HG02798 (cell line): ENCODE results near the gene ABCD2.
"Not testable (repeated sequence)": the region's sequence is repeated elsewhere in the genome, so short reads cannot be mapped to it uniquely, and the experiment has no call there.

Source experiments
- ATAC-seq: cut with Tn5 transposase; IDR thresholded peaks from one replicate; pipeline ENCODE4 v1.9.1; 2021; ENCODE audit warnings: mild to moderate bottlenecking; ENCODE audit not compliant: unreplicated experiment, poor library complexity

ABCD2 gene

DNA sequence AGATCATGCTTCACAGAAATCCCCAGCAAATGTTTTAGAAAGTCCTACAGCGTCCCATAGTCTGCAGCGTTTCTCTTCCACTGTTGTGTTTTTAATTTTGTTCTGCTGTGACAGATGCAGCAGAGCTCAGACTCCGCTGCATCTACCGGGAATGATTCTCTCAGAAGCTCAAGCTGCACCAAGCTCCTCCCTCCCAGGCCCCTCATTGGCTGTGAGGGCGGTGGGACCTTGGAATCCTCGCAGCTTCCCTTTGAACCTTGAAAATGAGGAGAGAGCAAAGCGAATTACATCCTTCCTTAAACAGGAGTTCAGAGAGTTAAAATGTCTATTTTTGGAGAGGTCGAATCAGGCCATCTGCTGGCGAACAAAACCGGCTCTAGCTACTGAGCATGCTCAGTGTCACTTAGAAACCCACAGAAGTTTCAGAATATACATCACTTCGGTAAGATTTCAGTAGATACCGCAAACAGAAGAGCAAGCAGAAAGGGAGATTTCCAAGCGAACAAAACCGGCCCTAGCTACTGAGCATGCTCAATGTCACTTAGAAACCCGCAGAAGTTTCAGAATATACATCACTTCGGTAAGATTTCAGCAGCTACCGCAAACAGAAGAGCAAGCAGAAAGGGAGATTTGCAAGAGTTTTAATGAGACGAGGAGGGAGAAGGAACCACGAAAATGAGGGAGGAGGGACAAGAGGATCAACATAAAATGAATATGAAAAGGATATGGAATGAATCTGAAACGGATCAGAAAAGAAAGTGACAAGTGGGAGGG lies at the start of gene ABCD2:
TSS of gene ABCD2 (minus strand) at position 144 of the 774 bp plus-strand sequence. CDS start 188 bp downstream, outside the sequence.
- peak; percentile 80 for ATAC-seq

DNA sequence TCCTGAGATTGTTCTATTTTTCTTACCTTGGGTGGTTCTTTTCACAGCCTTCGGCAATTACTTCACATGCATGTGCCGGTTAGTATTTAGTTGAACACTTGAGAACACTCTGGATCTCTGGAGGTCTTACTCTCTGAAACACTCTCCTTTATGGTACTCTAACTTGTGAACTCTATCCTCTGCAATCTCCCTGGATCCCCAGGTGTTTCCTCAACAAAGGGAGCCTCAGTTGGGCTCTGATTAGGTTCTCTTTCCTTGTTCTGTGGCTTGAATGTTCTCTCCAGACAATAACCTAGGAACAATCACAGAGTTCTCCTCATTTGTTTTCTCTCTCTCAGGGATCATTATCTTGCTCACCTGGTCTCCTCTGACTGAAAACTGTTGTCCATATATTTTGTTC lies 40.5 kb upstream of the ABCD2 start:
- ATAC-seq = no peak

DNA sequence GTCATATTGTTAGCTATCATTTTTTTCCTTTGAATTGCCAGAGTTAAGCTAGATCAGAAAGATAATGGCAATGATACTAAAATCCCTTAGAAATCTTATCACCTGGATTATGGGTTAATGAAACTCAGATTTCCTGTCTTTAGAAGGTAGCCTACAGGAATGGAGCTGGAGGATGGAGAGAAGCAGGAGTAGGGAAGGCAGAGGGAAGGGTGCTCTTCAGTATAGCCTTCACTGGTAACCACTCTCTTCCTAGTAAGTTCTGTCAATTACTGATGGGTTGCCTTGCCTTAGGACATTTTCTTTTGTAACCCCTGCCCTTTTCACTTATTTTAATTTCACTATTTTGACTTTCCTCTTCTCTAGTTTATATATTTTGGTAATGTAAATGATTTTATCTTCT lies 27.8 kb upstream of the ABCD2 start:
- no peak for ATAC-seq

DNA sequence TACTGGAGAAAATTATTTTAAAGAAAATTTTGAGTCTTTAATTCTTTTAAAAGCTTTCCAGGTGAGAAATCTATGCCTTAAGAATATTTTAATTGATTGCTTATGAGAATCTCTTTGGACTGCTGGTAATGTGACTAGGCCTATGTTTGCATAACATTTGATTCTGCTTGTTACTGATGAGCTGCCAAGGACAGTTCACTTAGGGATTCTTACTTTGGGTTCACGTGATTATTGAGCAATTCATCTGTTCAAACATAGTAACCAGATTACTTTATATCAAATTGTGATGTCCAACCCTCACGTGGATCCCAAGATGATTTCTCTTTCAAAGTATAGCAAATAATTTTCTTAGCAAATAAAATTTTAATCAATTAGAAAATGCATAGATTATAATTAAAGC lies 27.4 kb upstream of the ABCD2 start:
- no peak for ATAC-seq

DNA sequence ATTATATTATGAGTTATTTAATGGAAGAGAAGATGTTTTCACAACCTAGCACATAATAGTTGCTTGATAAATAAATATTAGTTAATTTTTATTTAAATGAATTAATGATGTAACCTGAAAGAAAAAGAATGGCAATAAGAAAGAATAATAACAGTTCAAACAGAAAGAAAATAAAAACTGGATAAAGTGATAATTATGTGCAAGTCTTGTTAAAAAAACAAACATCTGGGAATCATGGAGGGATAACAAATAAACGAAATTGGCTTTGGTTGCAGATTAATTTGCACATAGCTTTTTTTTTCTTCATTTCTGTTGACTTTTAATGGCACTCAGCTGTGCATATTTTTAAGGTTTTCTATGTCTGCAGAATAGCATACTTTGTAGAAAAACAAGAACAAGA lies 23.4 kb upstream of the ABCD2 start:
- no peak for ATAC-seq

DNA sequence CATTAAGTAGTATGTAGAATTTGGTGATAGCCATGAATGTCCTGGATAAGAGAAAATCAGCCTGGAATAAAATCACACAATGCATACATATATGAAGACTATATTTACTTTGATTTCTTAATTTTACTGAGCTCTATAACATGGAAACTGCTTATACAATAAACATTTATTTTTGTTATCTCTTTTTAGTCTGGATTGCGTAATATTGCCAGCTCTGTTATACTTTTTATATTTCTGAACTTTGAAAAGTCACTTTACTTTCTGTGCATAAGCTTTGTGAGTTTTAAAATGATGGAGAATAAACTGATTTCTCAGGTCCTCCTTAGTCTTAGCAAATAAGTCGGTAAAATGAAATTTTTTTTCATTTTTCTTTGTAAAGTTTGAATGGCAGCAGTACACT lies 19.2 kb upstream of the ABCD2 start:
- no peak for ATAC-seq

DNA sequence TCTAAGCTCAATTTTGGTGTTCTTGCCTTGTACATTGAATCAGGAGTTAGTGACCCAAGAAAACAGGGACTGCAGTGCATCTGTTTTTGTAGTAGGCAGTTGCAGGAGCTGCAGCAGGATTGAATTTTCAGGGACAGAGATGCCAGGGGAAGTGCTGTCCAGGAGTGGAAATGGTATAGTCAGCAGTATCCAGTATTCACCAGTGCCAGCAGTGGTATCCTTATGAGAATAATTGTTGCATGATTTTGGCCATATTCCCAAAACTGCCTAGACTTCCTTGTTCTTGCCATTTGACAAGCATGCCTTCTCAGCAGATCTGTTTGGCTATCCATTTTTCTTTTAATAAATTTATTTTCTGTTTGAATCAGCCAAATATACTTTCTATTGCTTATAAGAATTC lies 18.6 kb upstream of the ABCD2 start:
- ATAC-seq = no peak

DNA sequence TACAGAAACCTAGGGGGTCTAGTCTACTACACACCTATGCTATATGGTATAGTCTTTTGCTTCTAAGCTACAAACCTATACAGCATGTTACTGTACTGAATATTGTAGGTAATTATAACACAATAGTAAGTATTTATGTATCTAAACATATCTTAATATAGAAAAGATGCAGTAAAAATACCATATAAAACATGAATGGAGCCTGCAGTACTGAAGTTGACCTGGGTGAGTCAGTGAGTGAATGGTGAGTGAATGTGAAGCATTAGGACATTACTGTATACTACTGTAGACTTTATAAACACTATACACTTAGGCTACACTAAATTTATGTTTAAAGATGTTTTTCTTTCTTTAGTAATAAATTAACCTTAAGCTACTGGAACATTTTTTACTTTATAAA lies 13.1 kb upstream of the ABCD2 start:
- ATAC-seq = no peak

DNA sequence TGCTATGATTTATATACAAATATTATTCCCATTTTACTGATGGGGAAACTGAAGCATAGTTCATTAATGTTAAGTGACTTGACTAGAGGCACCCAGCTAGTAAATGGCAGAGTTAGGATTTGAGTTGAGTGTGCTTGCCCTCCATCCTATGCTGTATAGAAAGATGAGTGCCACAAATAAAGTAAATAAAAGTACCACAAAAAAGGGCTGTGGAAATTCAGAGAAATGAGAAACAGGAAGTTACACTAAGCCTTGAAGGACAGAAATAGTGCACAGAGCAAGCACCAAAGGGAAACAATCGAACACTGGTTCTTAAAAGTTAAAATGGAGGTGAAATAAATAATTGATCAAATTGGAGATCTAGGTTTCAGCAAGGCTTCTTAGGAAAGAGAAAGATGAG lies 9.2 kb upstream of the ABCD2 start:
- ATAC-seq = no peak

DNA sequence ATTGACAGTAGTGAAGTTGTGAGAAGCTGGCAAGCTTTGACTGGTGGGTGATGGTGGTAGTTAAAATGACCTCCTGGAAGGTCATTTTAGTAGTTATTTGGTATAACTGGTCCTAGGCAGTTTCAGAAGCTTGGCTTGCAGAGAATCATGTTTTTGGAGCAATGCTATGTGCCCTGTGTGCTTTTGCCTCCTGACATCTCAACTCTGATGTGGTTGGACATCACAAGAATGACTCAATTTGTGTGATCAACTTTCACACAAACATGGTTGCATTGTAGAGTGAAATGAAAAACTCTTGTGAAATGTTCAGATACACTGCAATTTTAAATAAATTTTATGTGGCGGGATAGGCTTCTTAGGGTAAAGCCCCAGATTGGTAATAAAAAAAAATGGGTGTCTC lies 8.3 kb upstream of the ABCD2 start:
- ATAC-seq = no peak

DNA sequence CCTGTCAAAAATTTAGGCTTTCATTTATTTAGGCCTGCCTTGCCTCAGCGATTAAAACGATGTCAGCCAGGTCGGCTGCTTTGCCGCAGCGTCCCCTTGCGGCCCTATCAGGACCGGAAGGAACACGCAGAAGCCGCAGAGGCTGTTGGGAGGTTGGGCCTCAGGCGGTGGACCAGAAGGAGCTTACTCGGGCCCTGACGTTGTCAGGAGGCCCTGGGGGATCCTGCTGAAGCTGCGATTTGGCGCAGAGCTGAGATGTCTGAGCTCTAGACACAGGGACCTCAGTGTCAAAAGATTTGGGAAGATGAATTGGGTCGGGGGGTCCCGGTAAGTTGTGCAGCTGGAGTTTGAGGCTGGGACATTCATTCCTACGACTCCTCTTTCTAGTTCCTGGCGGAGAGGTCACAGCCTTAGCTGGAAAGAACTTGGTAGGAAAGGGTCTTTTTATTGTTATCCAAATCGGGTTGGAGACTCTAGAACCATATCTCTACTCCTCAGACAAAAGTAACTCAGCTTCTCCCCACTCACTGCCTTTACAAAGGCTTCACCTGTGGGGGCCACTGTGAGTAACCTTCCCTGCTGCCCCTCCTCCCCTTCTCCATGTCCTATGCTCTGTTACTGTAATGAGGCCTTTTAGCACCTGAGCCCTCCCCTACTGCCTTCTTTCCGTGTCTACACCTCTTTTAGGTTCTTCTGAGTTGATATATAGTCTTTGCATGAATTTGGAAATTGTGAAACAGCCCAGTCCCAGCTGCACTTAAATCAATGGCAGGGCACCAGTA lies 6.6 kb upstream of the ABCD2 start:
- no peak for ATAC-seq

DNA sequence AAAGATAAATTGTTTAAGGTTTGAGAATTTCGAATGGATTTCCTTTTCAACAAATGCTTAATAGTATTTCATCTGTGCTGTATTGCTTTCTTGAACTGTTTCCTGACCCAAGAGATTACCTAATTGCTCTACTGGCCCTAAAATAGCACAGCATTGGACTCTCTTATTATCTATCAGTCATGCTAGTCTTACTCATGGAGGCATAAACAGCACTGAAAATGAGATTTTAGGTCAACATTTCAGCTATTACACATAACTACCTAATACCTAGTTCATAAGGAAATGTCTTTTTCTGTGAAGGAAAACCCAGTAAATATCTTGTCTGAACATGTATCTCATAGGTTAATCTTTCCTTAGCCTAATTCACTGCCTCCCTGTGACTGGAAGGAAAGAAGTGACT lies 4.3 kb upstream of the ABCD2 start:
- ATAC-seq = no peak

DNA sequence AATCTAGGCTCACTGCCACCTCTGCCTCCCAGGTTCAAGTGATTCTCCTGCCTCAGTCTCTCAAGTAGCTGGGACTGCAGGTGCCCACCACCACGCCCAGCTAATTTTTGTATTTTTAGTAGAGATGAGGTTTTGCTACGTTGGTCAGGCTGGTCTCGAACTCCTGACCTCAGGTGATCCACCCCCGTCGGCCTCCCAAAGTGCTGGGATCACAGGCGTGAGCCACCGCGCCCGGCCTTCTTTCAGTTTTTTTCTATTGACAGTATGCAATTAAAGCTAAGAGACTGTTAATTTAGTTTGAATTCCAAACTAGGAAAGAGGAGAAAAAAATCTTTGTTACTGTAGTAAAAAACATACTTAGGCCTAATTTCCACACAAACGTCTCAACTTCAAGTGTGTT lies 3.6 kb upstream of the ABCD2 start:
- ATAC-seq = not testable (repeated sequence)

DNA sequence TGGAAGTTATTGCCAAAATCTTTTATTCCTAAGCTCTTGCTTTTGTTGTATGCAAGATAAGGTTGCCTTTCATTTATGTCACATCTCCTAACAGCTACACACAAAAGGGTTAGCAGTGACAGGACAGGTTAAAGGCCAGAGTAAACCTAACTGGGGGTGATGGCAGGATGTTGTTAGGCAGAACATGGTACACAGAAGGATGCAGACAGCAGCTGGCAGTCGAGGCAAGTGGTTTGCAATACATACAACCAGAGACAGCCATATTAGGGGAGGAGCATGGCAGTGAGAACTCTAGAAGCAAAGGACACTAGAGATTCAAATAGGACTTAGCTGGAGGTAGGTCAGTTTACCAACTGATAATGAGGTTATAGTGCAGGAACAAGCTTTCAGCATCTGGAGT lies 2.7 kb upstream of the ABCD2 start:
- no peak for ATAC-seq

DNA sequence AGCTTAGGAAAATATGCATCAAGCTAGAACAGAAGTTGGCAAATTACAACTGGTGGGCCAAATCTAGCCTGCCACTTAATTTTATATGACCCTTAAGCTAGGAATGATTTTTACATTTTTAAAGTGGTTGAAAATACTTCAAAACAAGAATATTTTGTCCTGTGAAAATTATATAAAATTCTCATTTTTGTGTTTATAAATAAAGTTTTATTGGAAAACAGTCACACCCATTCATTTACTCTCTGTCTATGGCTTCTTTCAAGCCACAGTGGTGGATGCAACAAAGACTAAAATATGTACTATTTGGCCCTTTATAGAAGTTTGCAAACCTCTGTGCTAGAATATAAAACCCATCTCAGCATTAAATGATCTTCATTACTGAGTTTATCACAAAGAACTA lies 2.1 kb upstream of the ABCD2 start:
- no peak for ATAC-seq

DNA sequence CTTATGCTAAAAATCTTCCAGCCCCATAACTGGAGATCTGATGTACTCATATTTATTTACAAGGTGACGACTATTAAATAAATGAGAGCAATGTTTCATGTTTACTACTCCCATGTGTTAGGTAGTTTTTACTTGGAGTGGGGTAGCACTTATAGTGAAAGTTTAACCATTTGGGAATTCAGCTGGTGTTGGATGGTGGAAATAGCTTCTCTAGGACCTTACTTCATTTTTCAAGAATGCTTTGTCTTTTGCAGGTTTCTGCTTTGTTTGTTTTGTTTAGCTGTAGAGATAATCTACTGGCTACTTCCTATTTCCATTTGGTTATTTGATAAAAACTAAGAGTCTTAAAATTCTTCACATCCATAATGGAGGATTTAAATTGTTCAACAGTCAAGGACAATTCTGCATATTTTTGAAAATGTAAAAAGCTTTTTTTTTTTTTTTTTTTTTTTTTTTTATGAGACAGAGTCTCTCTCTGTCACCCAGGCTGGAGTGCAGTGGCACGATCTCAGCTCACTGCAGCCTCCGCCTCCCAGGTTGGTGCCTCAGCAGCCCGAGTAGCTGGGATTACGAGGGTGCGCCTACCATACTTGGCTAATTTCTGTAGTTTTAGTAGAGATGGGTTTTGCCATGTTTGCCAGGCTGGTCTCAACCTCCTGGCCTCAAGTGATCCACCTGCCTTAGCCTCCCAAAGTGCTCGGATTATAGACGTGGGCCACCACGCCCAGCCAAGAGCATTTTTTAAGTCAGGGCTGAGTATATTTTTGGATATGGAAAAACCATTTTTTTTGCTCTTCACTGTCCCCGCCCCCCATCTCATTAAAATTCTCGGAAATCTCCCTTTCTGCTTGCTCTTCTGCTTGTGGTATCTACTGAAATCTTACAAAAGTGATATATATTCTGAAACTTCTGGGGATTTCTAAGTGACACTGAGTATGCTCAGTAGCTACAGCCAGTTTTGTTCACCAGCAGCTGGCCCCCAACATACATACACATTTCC lies 1.4 kb upstream of the ABCD2 start:
- peak; percentile 42 for ATAC-seq

DNA sequence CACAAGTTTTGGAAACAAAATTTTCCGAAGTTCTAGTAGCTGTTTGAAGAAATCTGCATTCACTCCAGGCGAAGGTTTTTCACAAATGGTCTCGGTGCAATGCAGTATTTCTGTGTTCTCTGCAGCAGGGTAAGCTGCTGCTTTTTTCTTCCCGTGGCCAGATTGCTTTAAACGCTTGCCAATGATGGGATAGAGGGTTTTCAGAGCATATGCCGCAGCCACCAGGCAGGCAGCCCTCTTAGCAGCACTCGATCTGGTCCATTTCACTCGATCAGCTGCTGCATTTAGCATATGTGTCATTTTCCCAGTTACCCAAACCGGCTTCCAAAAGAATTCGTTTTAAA lies 315 bp downstream of the ABCD2 start:
- peak; percentile 18 for ATAC-seq

DNA sequence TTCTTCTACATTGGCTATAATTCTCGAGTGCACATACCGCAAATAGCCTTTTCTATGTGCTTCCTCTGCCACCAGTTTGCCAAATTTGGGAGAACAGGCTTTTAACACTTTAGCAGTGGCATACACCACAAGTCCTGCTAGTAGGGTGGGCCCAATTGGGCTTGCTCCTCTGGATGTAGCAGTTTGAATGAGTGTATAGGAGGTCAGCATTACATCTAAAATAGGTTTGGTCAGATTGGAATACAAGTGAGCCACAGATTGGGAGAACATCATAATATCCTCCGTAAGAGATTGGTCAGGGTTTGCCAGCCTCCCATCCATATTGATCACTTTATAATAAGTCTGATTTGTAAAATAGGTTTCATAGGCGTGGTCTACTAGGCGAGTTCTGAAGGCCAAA lies 902 bp downstream of the ABCD2 start:
- ATAC-seq = no peak

DNA sequence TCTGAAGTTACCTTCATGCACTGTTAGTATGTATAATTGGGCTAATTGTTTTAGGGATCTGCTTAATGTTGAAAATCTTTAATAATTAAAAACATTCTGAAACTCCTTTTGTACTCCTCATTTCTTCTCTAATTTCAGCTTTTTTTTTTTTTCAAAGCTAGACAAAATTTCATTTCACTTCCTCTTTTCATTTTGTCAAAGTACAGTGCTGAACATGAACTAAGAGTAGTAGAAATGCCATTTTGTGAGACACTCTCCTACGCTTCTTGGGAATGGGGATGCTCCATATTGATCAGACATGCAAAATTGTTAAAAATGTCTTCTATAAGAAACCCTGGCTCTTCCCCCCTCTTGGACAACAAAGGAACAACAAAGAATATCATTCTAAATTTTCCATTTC lies 1.7 kb downstream of the ABCD2 start:
- peak; percentile 9 for ATAC-seq

DNA sequence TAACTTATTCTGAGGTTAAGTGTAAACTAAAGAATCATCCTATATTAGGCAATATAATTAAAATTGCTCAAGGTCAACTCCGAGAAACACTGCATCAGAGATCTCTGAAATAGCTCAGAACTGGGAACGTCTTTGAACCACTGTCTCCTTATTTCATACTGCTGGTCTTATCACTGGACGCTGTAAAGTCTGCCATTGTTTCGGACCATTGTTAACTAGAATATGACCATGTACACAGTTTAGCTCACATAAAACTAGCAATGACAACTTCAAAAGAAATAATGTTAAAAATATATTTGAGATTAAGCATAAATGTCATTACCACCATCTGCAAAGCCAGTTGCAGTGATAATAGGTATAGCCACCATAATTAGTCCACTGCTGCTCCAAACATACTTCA lies 2.9 kb downstream of the ABCD2 start:
- no peak for ATAC-seq

DNA sequence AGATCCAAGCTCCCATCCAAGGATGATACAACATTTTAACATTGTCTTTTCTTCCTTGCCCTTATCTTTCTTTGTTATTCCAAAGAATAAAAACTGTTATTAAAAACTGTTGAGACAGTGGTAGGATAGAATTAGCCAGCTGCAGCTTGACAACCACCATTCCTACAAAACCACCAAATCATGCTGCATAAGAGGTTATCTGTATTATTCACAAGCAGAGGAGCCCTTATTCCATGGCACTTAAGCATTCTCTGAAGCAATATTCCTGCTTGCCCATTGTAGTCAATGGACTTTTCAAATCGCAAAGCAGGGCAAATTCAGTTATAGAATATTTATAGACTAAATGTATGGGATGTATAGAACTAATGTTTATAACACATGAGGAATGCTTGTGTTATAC lies 3.4 kb downstream of the ABCD2 start:
- ATAC-seq = no peak
